ENCODE results near the gene GNAL. TPM values are rescaled to one million over a fixed set of nuclear protein-coding genes. Genes with fewer than 3 reads are reported as not detected.

GNAL gene
- total RNA-seq, 1 experiment from 2014 or later, result 0.61 TPM

DNA sequence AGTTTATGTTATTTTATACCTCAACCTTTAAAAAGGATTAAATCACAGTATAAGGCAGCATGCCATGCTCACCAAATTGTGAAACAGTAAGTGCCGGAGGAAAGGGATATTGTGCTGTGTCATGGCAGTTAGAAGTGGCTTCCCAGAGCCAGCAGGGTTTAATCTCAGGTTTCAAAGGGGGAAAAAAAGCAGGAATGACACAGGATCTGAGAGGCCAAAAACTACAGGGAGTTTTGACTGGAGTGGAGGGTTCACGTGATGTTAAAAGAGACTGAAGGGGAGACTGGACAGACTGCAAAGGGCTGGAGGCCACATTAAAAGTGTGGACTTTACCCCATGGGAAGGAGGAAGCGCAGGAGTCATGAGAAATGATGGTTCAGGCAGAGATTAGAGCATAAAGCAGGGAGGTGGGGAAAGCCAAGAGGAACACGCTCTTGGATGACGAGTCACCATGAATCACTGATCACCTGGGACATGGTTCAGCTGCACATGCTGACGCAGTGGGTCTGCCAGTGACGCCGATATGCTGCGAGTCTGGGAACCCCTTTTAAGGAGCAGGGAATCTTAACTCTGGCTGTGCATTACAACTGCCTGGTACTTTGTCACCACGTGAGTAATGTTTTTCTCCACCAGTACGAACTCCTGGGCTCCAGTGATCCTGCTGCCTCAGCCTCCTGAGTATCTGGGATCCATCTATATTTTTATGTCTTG, 168.3 kb downstream of the GNAL start:
- Mint-ChIP-seq H3K4me1 (ENCODE audit: low read depth, unreplicated experiment) (peaks cover 50% of the 10 kb centered on the region), H3K4me3 (ENCODE audit: low read depth, unreplicated experiment) (peak overlapping the region; percentile 68), H3K27me3 (ENCODE audit: unreplicated experiment) (no peaks in the 10 kb centered on the region), H3K36me3 (ENCODE audit: insufficient read depth, unreplicated experiment) (peaks cover 63% of the 10 kb centered on the region), H3K9me3 (ENCODE audit: low read depth, unreplicated experiment) (no peaks in the 10 kb centered on the region), H3K27ac (ENCODE audit: unreplicated experiment) (peak overlapping the region; percentile 95)
- BruUV-seq (replicated peaks), result no TSS peak
- CTCF ChIA-PET, result no interaction called here
- TF ChIP-seq, protein P1, sequence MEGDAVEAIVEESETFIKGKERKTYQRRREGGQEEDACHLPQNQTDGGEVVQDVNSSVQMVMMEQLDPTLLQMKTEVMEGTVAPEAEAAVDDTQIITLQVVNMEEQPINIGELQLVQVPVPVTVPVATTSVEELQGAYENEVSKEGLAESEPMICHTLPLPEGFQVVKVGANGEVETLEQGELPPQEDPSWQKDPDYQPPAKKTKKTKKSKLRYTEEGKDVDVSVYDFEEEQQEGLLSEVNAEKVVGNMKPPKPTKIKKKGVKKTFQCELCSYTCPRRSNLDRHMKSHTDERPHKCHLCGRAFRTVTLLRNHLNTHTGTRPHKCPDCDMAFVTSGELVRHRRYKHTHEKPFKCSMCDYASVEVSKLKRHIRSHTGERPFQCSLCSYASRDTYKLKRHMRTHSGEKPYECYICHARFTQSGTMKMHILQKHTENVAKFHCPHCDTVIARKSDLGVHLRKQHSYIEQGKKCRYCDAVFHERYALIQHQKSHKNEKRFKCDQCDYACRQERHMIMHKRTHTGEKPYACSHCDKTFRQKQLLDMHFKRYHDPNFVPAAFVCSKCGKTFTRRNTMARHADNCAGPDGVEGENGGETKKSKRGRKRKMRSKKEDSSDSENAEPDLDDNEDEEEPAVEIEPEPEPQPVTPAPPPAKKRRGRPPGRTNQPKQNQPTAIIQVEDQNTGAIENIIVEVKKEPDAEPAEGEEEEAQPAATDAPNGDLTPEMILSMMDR (IDR thresholded peaks at IDR 0.05; ENCODE audit: unreplicated experiment), result no peak
- intact Hi-C loops (cut with micrococcal nuclease; ENCODE audit: unreplicated experiment), result loop anchor here (10.0 kb wide), 1 partner anchor 127 kb away; the partner anchor contains the start of gene IMPA2
- DNase-seq, result peak; percentile 83

DNA sequence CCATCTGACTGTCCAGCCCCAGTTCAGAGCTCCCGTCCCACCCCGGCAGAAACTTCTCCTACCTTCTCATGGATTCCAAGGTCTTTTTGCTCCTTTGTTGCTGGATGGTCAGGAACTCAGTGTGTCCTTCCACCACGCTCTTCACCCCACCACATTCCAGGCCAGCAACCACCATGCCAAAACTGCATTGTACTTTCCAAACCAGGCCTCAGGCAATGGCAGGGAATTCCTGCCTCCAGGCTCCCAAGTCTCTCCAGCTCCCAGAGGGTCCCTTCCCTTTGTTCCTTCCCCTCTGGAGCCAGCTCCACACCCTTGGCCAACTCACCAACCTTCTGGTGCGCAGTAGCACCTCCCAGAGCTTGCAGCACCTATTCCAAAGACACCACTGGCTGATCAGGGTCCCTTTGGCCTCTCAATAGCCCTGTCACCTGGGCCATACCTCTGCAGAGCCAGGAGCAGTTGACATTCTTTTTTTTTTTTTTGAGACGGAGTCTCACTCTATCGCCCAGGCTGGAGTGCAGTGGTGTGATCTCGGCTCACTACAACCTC, 170.3 kb downstream of the GNAL start:
- peaks cover 46% of the 10 kb centered on the region for H3K36me3 Mint-ChIP-seq (ENCODE audit: insufficient read depth, unreplicated experiment)
- no TSS peak for BruUV-seq (replicated peaks)
- peak overlapping the region; percentile 95 for H3K27ac Mint-ChIP-seq (ENCODE audit: unreplicated experiment)
- peak overlapping the region; percentile 68 for H3K4me3 Mint-ChIP-seq (ENCODE audit: low read depth, unreplicated experiment)
- TF ChIP-seq, protein P1 (IDR thresholded peaks at IDR 0.05; ENCODE audit: unreplicated experiment), result no peak
- no peaks in the 10 kb centered on the region for H3K9me3 Mint-ChIP-seq (ENCODE audit: low read depth, unreplicated experiment)
- H3K27me3 Mint-ChIP-seq (ENCODE audit: unreplicated experiment), result no peaks in the 10 kb centered on the region
- intact Hi-C loops (cut with micrococcal nuclease; ENCODE audit: unreplicated experiment), result loop anchor here (10.0 kb wide), 1 partner anchor 125 kb away; the partner anchor contains the start of gene IMPA2
- peaks cover 50% of the 10 kb centered on the region for H3K4me1 Mint-ChIP-seq (ENCODE audit: low read depth, unreplicated experiment)
- DNase-seq, result no peak
- CTCF ChIA-PET, result interaction anchor here (0.7 kb wide), 1 partner anchor 47 kb away, joined by 4 read pairs; no protein-coding TSS in a partner anchor

DNA sequence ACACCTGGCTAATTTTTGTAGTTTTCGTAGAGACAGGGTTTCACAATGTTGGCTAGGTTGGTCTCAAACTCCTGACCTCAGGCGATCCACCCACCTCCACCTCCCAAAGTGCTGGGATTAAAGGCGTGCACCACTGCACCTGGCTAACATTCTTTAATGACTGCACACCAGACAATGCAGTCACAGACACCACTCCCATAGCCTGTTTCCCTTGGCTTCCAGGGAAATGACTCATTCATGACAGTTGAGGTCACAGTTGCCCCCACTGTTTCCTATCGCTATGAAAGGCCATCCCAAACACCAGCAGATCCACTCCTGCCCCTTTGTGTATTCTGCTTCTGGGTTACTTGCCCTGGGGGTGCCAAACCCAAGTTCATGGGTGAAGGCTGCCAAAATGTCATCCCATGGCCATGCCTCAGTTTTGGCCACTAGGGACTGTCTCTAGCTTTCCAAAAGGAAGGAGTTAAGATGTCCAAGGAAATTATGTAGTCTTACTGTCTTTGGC, 170.9 kb downstream of the GNAL start:
- no peaks in the 10 kb centered on the region for H3K27me3 Mint-ChIP-seq (ENCODE audit: unreplicated experiment)
- peaks cover 50% of the 10 kb centered on the region for H3K4me1 Mint-ChIP-seq (ENCODE audit: low read depth, unreplicated experiment)
- peaks cover 44% of the 10 kb centered on the region for H3K36me3 Mint-ChIP-seq (ENCODE audit: insufficient read depth, unreplicated experiment)
- no peaks in the 10 kb centered on the region for H3K9me3 Mint-ChIP-seq (ENCODE audit: low read depth, unreplicated experiment)
- H3K27ac Mint-ChIP-seq (ENCODE audit: unreplicated experiment), result peak overlapping the region; percentile 95
- no TSS peak for BruUV-seq (replicated peaks)
- TF ChIP-seq, protein P1 (IDR thresholded peaks at IDR 0.05; ENCODE audit: unreplicated experiment), result no peak
- CTCF ChIA-PET, result interaction anchor here (0.7 to 1.2 kb wide), 3 partner anchors 18 to 46 kb away, joined by 3 to 5 read pairs (median 4); no protein-coding TSS in a partner anchor
- intact Hi-C loops (cut with micrococcal nuclease; ENCODE audit: unreplicated experiment), result loop anchor here (10.0 kb wide), 1 partner anchor 125 kb away; the partner anchor contains the start of gene IMPA2
- peak; percentile 73 for DNase-seq
- H3K4me3 Mint-ChIP-seq (ENCODE audit: low read depth, unreplicated experiment), result peak overlapping the region; percentile 68

DNA sequence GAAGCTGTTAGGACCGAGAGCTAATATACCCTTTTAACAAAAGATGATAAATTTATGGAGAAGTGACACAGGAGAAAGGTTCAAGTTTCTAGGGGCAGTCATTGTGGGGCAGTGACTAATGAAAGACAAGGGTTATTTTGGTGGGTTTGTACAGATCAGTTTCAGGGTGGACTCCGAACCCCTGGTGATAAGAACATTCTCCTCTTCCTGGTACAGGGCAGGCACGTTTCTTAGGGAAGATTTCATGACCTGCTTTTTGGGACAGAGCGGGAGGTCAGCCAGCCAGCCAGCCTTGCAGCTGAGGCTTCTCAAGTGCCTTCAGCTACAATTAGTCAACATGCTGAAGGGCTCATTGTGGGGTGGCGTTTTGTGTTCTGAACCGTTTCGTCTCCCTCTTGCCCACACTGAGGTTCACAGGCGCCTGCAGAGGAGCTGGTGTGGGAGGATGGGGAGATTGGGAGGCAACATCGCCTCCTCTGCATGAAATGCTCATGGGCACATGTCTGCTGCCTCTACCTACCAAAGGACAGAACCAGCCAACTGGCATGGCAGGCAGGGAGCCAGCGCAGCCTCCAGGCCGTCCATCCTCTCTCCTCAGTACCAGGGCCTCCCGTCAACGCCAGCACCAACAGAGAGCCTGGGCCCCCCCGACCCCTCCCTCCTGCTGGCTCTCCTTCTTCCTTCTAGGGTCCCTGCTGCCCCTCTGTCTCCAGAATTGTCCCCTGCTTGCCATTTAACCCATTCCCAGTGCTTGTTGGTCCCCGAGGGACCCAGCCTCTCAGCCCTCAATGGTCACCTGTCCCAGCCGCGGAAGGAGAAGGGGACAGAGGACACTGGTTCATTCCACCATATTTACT, 171.8 kb downstream of the GNAL start:
- no peaks in the 10 kb centered on the region for H3K9me3 Mint-ChIP-seq (ENCODE audit: low read depth, unreplicated experiment)
- peaks cover 50% of the 10 kb centered on the region for H3K4me1 Mint-ChIP-seq (ENCODE audit: low read depth, unreplicated experiment)
- no peak for DNase-seq
- CTCF ChIA-PET, result interaction anchor here (1.1 to 1.2 kb wide), 2 partner anchors 17 to 27 kb away, joined by 3 to 5 read pairs; no protein-coding TSS in a partner anchor
- H3K27ac Mint-ChIP-seq (ENCODE audit: unreplicated experiment), result peak overlapping the region; percentile 95
- intact Hi-C loops (cut with micrococcal nuclease; ENCODE audit: unreplicated experiment), result no loop called here
- TF ChIP-seq, protein P1 (IDR thresholded peaks at IDR 0.05; ENCODE audit: unreplicated experiment), result no peak
- peaks cover 6% of the 10 kb centered on the region for H3K27me3 Mint-ChIP-seq (ENCODE audit: unreplicated experiment)
- H3K36me3 Mint-ChIP-seq (ENCODE audit: insufficient read depth, unreplicated experiment), result peaks cover 37% of the 10 kb centered on the region
- H3K4me3 Mint-ChIP-seq (ENCODE audit: low read depth, unreplicated experiment), result no peak overlapping the region
- no TSS peak for BruUV-seq (replicated peaks)
